ENCODE measurements around the gene NEK9.

DNA sequence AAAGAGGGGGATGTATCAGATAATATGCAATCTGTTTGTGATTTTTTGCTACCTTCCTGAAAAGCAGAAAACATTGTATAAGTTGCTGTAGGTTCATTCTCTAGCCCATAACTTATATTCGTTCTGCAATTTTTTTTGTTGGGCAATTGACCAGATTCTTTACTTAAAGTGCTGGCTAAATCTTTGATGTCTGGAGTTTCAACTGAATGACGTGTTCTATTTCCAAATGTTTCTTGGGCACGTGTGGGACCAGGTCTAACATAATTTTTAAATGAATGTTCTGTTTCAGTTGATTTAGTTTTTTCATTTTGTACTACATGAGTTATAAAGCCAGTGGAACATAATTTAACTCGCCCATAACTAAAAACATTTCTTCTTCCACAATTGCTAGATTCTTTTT lies 79.3 kb downstream of the NEK9 start:
- TF ChIP-seq, protein P1, sequence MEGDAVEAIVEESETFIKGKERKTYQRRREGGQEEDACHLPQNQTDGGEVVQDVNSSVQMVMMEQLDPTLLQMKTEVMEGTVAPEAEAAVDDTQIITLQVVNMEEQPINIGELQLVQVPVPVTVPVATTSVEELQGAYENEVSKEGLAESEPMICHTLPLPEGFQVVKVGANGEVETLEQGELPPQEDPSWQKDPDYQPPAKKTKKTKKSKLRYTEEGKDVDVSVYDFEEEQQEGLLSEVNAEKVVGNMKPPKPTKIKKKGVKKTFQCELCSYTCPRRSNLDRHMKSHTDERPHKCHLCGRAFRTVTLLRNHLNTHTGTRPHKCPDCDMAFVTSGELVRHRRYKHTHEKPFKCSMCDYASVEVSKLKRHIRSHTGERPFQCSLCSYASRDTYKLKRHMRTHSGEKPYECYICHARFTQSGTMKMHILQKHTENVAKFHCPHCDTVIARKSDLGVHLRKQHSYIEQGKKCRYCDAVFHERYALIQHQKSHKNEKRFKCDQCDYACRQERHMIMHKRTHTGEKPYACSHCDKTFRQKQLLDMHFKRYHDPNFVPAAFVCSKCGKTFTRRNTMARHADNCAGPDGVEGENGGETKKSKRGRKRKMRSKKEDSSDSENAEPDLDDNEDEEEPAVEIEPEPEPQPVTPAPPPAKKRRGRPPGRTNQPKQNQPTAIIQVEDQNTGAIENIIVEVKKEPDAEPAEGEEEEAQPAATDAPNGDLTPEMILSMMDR (conservative IDR thresholded peaks at IDR 0.05; ENCODE audit: low read depth in 2 of 2), result no peak
- no peak for TF ChIP-seq EZH2 (IDR thresholded peaks at IDR 0.05; ENCODE audit: low read depth, unreplicated experiment)
- TF ChIP-seq EZH2phosphoT487 (IDR thresholded peaks at IDR 0.05; ENCODE audit: unreplicated experiment), result no peak
- no peak for TF ChIP-seq POLR2AphosphoS5 (IDR thresholded peaks at IDR 0.05; ENCODE audit: low read depth)
- no peak for TF ChIP-seq JUNB (IDR thresholded peaks at IDR 0.05; ENCODE audit: unreplicated experiment)
- TF ChIP-seq CREB1 (CRISPR knock-in tag; IDR thresholded peaks at IDR 0.05; ENCODE audit: low read depth), result no peak
